Measurements from ENCODE around the gene HTATIP2.
"Not testable (repeated sequence)": the region's sequence is repeated elsewhere in the genome, so short reads cannot be mapped to it uniquely, and the experiment has no call there.

HTATIP2 gene

GRCh38 chr11:20363500-20364340 is at the start of gene HTATIP2:
HTATIP2 (plus strand) TSS chr11:20363714; CDS start chr11:20364238, 524 bp downstream.
- DNase-seq (ENCODE audit: low read depth): peak; percentile 47

GRCh38 chr11:20315800-20316199 is 47.7 kb upstream of the HTATIP2 start:
- DNase-seq (ENCODE audit: low read depth): no peak

- no peak for DNase-seq (ENCODE audit: low read depth)
Measured at GRCh38 chr11:20321177-20321576, 42.3 kb upstream of the HTATIP2 start.

- DNase-seq (ENCODE audit: low read depth): no peak
Measured at GRCh38 chr11:20327377-20327935, 36.1 kb upstream of the HTATIP2 start.

- DNase-seq (ENCODE audit: low read depth): no peak
Measured at GRCh38 chr11:20336056-20336455, 27.5 kb upstream of the HTATIP2 start.

- DNase-seq (ENCODE audit: low read depth): peak; percentile 49
Measured at GRCh38 chr11:20337526-20338154, 25.9 kb upstream of the HTATIP2 start.

- DNase-seq (ENCODE audit: low read depth): no peak
Measured at GRCh38 chr11:20342347-20343141, 21.0 kb upstream of the HTATIP2 start.

- DNase-seq (ENCODE audit: low read depth): no peak
Measured at GRCh38 chr11:20351136-20351535, 12.4 kb upstream of the HTATIP2 start.

GRCh38 chr11:20351751-20352262 is 11.7 kb upstream of the HTATIP2 start:
- DNase-seq (ENCODE audit: low read depth): no peak

GRCh38 chr11:20353829-20354434 is 9.6 kb upstream of the HTATIP2 start:
- peak; percentile 65 for DNase-seq (ENCODE audit: low read depth)

- DNase-seq (ENCODE audit: low read depth): peak; percentile 63
Measured at GRCh38 chr11:20355221-20356219, 8.0 kb upstream of the HTATIP2 start.

GRCh38 chr11:20357150-20357549 is 6.4 kb upstream of the HTATIP2 start:
- DNase-seq (ENCODE audit: low read depth): no peak

GRCh38 chr11:20360650-20361049 is 2.9 kb upstream of the HTATIP2 start:
- peak; percentile 47 for DNase-seq (ENCODE audit: low read depth)

- no peak for DNase-seq (ENCODE audit: low read depth)
Measured at GRCh38 chr11:20362481-20362880, 1.0 kb upstream of the HTATIP2 start.

- DNase-seq (ENCODE audit: low read depth): no peak
Measured at GRCh38 chr11:20363149-20363499, 390 bp upstream of the HTATIP2 start.

GRCh38 chr11:20364341-20364792 is 853 bp downstream of the HTATIP2 start:
- DNase-seq (ENCODE audit: low read depth): no peak

GRCh38 chr11:20365465-20365864 is 2.0 kb downstream of the HTATIP2 start:
- not testable (repeated sequence) for DNase-seq (ENCODE audit: low read depth)

- DNase-seq (ENCODE audit: low read depth): peak; percentile 94
Measured at GRCh38 chr11:20367313-20367948, 3.9 kb downstream of the HTATIP2 start.

- DNase-seq (ENCODE audit: low read depth): peak; percentile 32
Measured at GRCh38 chr11:20368438-20368837, 4.9 kb downstream of the HTATIP2 start.

GRCh38 chr11:20369826-20370225 is 6.3 kb downstream of the HTATIP2 start:
- no peak for DNase-seq (ENCODE audit: low read depth)

Data from ELR (cell line).